Chondrocyte (in vitro differentiated cells): Measurements from ENCODE around the gene GNMT. TPM values are rescaled to one million over a fixed set of nuclear protein-coding genes. Genes with fewer than 3 reads are reported as not detected.

Source experiments
- DNase-seq: peaks from one replicate; pipeline ENCODE4 v3.0.0; 2021; ENCODE audit warnings: mixed read lengths, low spot score
- H3K27ac Mint-ChIP-seq: one replicate; pipeline ENCODE4 v1.8.0; 2021; ENCODE audit warnings: mild to moderate bottlenecking, moderate library complexity, mixed read lengths; ENCODE audit not compliant: unreplicated experiment
- H3K27me3 Mint-ChIP-seq: 2 replicates; pipeline ENCODE4 v1.8.0; 2021; ENCODE audit warnings: low read depth, mixed read lengths
- H3K36me3 Mint-ChIP-seq: 2 replicates; pipeline ENCODE4 v1.8.0; 2021; ENCODE audit warnings: low read depth, mixed read lengths
- H3K4me1 Mint-ChIP-seq: 2 replicates; pipeline ENCODE4 v1.8.0; 2021; ENCODE audit warnings: low read depth, mild to moderate bottlenecking, mixed read lengths
- H3K4me3 Mint-ChIP-seq: one replicate; pipeline ENCODE4 v1.8.0; 2021; ENCODE audit warnings: mild to moderate bottlenecking, moderate library complexity, mixed read lengths; ENCODE audit not compliant: unreplicated experiment
- H3K9me3 Mint-ChIP-seq: 2 replicates; pipeline ENCODE4 v1.8.0; 2021; ENCODE audit warnings: low read depth, mixed read lengths
- total RNA-seq: library from RNA; stranded (reverse); gene quantifications from 3 replicates; pipeline ENCODE4 v1.2.1, GENCODE V29; 2021
- TF ChIP-seq, protein P1 (sequence below): fragments of 200-600 bp; sonication (generic); IDR thresholded peaks from 2 replicates; pipeline ENCODE4 v1.5.0; 2021; ENCODE audit warnings: antibody characterized with exemption, mild to moderate bottlenecking, moderate library complexity

The GNMT gene
- total RNA-seq, 1 donor from 2014 or later, result not detected

DNA sequence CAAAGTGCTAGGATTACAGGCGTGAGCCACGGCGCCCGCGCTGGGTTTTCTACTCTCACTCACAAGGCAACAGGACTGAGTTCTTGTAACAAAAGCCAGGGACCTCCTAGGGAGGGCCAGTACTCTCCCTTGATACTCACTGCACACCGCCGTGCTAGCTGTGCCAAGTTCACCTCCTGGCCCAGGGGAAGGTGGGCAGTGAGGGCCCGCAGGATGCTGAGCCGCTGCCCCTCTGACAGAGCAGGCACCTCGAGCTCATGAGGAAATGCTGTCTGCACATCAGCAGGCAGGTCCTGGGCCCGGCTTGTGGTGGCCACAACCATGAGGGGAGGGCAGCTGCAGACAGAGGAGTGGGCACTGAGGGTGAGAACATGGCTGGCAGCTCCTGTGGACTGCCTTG, 6.7 kb downstream of the GNMT start:
- no peak overlapping the region for H3K4me3 Mint-ChIP-seq
- no peak for DNase-seq
- H3K27ac Mint-ChIP-seq, result no peak overlapping the region

DNA sequence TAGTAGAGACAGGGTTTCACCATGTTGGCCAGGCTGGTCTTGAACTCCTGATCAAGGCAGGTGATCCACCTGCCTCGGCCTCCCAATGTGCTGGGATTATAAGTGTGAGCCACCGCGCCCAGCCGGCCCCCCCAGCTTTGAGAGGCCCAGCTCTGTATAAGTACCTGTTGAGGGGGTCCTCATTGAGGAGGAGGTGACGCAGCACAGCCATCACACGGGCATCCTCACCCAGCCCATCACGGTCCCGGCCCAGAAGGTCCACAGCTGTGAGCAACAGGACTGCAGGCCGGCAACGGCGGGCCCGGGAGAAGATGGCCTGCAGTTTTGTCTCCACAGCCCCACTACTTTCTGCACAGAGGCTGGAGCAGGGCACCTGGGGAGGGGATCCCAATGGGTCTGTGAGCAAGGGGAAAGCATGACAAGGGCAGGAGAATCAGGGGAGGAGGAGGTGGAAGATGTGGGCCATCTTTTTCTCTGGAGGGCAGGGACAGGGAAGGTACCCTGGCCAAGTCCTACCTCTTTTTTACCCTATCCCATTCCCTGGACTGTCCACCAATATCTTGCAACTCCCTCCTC, 7.7 kb downstream of the GNMT start:
- no peak for DNase-seq
- H3K27ac Mint-ChIP-seq, result no peak overlapping the region
- TF ChIP-seq, protein P1, sequence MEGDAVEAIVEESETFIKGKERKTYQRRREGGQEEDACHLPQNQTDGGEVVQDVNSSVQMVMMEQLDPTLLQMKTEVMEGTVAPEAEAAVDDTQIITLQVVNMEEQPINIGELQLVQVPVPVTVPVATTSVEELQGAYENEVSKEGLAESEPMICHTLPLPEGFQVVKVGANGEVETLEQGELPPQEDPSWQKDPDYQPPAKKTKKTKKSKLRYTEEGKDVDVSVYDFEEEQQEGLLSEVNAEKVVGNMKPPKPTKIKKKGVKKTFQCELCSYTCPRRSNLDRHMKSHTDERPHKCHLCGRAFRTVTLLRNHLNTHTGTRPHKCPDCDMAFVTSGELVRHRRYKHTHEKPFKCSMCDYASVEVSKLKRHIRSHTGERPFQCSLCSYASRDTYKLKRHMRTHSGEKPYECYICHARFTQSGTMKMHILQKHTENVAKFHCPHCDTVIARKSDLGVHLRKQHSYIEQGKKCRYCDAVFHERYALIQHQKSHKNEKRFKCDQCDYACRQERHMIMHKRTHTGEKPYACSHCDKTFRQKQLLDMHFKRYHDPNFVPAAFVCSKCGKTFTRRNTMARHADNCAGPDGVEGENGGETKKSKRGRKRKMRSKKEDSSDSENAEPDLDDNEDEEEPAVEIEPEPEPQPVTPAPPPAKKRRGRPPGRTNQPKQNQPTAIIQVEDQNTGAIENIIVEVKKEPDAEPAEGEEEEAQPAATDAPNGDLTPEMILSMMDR, result no peak
- peaks cover 9% of the 10 kb centered on the region for H3K4me1 Mint-ChIP-seq
- H3K27me3 Mint-ChIP-seq, result no peaks in the 10 kb centered on the region
- no peaks in the 10 kb centered on the region for H3K9me3 Mint-ChIP-seq
- H3K36me3 Mint-ChIP-seq, result peaks cover 7% of the 10 kb centered on the region
- H3K4me3 Mint-ChIP-seq, result no peak overlapping the region

More for the DNA sequence above, 6.7 kb downstream of the GNMT start:
- Mint-ChIP-seq H3K27me3 (no peaks in the 10 kb centered on the region), H3K4me1 (peaks cover 9% of the 10 kb centered on the region), H3K9me3 (no peaks in the 10 kb centered on the region), H3K36me3 (peaks cover 9% of the 10 kb centered on the region)
- TF ChIP-seq, protein P1, result no peak

DNA sequence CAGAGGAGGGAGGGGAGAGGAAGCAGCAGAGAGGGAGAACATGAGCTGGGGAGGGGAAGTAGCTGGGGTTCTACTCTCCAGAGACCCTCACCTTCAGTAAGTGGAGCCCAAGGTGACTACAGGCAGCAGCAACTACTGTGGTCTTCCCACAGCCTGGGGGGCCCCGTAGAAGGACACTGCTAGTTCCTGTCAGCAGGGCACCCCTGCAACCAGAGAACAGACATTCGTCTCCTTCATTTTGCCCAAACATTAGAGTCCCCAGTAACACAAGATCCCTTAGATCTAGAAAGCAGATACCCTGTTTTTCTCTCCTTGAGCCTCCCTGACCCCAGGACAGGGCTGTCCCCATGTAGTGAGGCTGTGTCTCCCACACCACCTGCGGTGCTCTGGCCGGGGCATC, 8.2 kb downstream of the GNMT start:
- DNase-seq, result no peak
- peaks cover 9% of the 10 kb centered on the region for H3K4me1 Mint-ChIP-seq
- no peaks in the 10 kb centered on the region for H3K27me3 Mint-ChIP-seq
- no peaks in the 10 kb centered on the region for H3K9me3 Mint-ChIP-seq
- H3K27ac Mint-ChIP-seq, result no peak overlapping the region
- TF ChIP-seq, protein P1, result no peak
- no peak overlapping the region for H3K4me3 Mint-ChIP-seq
- H3K36me3 Mint-ChIP-seq, result peaks cover 8% of the 10 kb centered on the region

DNA sequence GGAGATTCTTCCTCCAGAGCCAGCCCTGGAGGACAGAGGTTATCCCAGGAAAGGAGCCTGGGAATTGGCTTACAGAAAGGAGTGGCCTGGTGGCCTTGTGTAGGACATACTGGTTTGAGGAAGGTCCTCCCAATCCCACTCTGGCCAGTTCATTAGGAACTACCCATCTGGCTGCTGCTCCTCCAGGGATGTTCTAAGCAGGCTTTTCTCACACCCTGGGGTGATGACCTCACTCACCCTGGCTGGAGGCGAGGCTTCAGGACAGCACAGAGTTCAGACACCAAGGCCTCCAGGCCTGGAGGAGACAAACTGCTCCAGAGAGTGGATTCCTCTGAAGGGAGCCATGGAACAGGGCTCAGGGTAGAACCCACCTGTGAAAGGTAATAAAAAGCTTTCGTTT, 8.9 kb downstream of the GNMT start:
- Mint-ChIP-seq H3K4me3 (no peak overlapping the region), H3K36me3 (peaks cover 11% of the 10 kb centered on the region), H3K4me1 (peaks cover 9% of the 10 kb centered on the region), H3K9me3 (no peaks in the 10 kb centered on the region), H3K27me3 (no peaks in the 10 kb centered on the region), H3K27ac (no peak overlapping the region)
- TF ChIP-seq, protein P1, result no peak
- DNase-seq, result no peak

DNA sequence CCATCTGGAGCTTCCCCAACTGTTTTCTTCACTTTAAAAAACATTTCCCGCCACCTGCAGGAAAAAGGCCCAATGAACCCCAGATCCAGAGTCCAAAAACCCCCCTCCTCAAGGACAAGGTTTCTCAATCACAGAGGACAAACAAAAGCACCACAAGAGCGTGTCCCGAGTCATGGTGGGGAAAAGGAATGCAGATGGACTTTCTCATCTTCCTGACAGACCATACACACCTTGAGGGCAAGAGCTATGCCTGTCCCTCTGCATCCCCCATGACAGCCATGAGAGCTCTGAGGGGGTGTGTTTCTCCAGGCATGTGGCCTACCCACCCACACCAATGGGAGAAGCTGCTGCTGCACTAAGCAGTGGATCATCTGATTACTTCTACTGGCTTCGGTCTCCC, 9.4 kb downstream of the GNMT start:
- Mint-ChIP-seq H3K4me3 (no peak overlapping the region), H3K4me1 (peaks cover 9% of the 10 kb centered on the region), H3K9me3 (no peaks in the 10 kb centered on the region), H3K27me3 (no peaks in the 10 kb centered on the region), H3K27ac (no peak overlapping the region), H3K36me3 (peaks cover 11% of the 10 kb centered on the region)
- TF ChIP-seq, protein P1, result no peak
- no peak for DNase-seq
